GM19099 (cell line): ENCODE measurements around the gene ZEB2.

Source experiments
- POLR2A ChIP-seq: IDR thresholded peaks from 3 replicates; pipeline ENCODE4 v1.6.1; 2011; ENCODE audit warnings: low read depth; ENCODE audit not compliant: insufficient read length; ENCODE audit errors: extremely low read depth

Gene ZEB2

DNA sequence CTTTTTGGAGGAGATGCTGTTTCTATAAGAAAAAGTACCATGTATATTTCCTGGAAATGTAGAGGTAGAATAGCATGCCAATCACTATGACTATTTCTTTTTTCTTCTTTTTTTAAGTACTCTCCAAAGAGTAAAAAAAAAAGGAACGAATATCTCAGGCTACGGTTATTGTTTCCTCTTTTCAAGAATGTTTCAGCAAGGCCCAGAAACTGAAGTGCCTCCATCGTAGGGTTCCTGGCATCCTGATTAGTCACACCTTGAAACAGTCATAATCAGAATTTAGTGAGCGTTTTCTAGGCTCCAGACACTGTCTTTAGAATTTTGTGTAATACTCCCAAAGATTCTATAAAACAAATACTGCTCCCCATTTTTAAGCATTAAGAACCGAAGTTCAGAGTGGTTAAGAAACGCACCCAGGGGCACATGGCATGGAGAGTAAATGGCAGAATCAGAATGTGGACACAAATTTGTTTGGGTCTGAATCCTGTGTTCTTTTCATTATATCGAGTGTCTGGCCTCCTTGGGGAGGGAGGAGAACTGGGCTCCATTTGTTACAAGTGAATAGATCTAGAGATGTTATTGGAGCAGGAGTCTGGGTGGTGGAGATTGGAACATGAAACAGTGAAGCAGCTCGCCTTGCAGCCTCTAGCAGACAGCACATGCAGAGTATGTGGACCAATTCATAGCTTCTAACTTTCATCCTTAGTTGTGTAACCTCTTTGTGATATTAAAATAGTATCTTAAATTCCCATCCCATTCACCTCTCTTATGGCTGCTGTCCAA, 26.7 kb downstream of the ZEB2 start:
- no peak for TF ChIP-seq POLR2A

DNA sequence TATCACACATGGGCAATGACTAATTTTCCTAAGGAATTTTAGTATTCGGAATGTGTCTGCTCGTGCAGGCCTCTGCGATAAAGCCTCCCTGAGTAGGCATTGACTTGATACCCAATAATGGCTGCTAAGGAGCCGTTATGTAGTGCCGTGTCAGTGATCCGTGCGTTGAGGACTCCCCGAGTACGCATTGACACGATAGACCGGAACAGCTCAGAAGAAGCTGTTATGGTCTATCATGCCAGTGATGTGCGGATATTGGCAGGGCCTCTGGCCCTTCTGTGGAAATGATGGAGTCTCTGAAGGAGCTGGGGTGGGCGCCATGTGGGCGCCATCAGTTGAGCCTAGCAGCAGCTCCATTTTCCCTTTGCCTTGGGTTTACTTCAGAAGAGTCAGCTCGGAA, 29.1 kb downstream of the ZEB2 start:
- no peak for TF ChIP-seq POLR2A

DNA sequence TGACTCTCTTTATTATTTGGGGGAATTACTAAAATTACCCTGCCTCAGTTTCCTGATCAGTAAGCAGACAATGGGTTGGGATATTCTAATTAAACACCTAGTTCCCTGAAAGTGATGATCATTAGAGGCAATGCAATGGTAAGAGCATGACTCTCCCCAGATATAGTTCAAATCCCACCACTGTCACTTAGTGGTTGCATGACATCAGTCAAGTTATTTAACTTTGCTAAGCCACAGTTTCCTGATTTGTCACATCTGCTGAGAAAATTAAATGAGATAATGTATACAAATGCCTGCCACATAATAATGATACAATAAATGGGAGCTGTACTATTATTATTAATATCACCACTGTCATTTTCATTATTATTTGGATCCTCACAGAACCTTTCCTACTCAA, 29.9 kb downstream of the ZEB2 start:
- TF ChIP-seq POLR2A, result no peak

DNA sequence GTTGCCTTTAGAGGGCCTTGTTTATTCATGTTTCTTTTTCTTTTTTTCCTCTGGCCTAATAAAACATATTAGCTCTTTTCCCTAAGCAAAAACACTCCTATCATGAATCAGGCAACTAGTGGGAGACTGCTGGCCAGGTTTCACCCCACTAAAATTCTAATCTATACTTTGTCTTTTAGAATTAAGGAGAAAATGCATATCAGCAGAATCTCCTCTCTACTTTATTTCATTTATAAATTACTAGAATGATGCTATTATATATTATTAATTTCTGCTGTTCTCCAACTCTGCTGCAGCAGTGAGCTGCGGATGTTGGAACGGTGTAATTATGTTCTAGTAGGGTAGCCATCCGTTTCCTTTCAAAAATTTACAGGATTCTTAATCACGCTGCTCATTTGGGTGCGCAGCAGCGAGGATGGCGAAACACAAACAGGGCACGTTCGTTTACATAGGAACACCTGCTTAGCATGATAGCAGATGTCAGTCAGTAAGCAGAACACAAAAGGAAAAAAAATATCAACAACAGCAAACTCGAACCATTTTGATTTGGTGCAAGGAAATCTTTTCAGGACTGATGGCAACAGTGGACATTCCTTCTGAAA, 30.5 kb downstream of the ZEB2 start:
- no peak for TF ChIP-seq POLR2A

DNA sequence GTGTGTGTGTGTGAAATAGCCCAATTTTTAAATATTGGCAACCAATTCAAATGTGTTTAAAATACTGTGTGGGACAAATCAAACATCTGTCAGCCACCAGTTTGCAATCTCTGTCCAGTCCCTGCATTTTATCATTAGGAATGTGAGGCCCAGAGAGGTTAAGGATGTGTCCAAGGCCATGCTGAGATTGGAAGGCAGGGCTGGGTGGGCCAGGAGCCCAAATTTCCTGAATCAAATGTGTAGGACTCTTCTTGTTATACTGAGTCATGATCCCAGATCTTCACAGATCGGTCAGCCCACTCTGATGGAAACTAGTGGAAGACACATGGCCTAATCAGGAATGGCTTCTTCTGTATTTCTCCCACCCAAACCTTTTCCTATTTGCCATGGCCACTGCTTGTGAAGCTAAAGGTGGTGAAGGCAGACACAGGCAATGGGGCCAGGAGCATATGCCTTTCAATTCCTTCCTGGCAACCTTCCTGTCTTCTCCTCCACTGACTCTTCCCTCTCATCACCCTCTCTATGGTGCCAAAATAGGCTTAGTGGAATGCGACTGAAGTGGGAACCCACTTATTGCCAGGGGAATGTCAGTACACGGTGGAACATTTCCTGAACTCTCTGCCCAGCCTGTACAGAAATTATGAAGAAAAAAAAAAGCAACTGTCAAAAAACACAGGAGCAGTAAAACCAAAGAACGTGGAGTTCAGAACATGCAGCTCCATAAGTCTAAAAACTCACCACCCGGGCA, 35.5 kb downstream of the ZEB2 start:
- no peak for TF ChIP-seq POLR2A

DNA sequence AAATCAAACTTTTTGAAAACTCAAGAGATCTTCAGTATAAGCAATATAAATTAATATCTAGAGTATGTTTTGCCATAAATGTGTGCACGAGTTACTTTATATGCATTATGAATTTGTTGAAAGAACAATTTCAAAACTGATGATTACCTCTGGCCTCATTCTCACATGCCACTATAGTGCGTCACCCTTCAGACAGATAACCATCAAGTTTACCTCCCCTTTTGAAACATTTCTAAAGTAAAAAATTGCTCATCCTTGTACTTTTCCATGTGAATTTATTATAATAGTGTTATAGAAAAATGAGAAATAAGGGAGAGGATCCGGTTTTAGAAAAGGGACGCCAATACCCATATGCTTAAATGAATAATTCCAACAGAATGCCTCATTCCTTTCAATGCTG, 38.3 kb downstream of the ZEB2 start:
- TF ChIP-seq POLR2A, result no peak

DNA sequence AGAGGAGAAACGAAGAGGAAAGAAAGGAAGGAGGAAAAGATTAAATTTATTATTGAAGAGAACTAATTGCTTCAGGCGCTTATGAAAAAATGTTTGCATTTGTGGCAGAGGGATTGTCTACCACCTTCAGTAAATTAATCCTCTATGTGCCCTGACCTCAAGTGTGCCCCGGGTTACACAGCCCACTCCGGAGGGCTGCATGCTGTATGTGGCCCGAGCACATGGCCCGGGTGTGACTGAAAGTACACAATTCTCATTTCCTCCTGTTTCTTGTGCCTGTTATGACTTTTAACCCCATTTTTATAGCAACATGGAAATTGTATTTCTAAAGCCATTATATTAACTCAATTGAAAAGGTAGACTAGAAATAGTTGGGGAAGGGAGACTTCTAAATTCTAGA, 38.8 kb downstream of the ZEB2 start:
- no peak for TF ChIP-seq POLR2A

DNA sequence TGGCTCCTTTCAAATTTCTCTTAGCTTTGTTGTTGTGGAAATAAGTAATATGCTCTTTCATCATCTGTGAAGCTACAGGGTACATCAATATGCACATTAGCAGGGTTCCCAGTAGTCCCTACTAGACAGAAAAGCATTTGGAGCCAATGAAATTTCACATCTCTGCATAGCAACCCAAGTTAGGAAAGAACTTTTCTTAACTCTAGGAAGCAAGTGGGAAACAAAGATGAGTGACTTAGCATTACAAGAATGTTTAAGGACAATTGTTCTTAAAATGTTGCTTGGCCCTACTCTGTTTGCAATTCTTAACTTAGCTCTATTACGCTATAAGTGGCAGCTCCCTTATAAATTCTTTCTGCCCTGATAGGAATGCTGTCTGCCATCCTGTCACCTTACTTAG, 39.6 kb downstream of the ZEB2 start:
- no peak for TF ChIP-seq POLR2A

DNA sequence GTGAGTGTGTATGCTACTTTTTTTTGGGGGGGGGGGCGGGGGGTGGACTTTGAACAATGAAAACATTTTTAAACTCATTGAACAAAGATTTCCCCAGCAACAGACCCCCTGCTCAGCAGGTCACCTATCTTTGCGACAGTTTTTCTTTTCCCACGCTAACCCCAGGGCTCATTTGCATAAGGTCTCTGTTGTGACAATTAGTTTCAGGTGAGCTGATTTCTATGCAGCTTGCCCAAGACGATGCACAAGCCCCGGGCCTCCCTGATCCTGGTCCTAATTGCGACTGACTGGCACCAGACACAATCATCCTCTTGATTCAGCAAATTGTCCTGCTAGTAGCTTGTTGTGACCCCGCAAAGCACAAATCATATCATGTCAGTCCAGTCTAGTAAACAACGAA, 40.3 kb downstream of the ZEB2 start:
- TF ChIP-seq POLR2A, result no peak

DNA sequence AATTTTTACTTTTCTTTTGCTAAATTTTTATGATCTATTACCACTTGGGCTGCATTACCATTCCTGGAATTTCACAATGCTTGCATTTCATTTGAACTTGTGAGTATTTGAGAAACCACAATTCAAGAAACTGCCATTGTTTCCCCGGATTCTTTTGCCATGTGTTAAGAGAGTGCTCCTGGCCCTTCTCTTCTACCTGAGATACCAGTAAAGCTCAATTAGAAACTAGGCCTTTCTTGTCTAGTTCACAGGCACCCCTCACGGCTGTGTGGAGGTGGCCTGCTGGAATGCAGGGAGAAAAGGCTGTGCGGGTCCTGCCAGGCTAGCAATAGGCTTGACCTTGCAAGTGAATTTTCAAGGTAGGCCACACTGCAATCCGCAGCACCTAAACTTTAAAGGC, 40.8 kb downstream of the ZEB2 start:
- TF ChIP-seq POLR2A, result no peak

DNA sequence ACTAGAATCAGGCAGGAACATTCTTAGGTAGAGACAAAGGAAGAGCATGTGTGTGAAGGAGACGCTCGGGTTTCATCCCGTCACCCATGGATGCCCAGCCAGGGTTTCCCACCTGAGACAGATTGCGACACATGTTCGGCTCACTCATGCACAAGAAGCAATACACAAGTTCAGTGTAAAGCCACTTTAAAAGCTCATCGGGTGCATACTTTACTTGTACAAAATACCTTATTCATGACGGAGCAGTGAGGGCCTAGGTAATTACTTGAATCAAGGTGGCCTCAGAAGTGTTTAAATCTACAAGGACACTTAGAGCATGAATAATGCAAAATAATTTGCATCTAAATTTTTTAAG, 42.0 kb downstream of the ZEB2 start:
- no peak for TF ChIP-seq POLR2A

DNA sequence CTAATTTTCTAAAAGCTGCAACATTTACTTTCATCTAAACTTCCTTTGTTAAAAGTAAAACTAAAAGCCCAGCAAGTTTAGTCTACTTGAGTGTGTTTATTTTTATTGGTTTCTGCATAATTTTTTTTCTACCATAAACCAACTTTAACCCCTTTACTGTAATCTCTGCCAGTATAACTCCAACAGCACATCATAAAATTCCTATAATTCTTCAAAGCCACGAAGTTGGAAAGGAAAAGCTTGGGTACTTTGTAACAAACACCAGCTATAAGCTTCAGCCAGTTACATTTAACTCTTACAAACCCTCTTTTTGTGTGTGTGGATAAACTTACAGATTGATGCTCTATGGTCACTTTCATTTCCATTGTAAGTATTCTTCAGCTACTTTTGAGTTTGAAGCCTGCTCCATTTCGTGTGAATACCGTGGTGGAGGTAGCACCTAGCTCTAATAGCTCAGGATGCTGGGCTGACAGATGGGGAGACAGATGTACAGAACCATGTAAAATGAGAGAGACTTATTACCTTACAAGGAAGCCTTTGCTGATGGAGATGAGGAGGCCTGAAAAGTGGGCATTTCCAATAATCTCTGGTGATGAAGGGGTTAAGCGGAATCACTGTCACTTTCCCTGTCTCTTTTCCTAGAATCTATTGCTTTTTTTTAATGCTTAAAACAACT, 42.5 kb downstream of the ZEB2 start:
- no peak for TF ChIP-seq POLR2A

DNA sequence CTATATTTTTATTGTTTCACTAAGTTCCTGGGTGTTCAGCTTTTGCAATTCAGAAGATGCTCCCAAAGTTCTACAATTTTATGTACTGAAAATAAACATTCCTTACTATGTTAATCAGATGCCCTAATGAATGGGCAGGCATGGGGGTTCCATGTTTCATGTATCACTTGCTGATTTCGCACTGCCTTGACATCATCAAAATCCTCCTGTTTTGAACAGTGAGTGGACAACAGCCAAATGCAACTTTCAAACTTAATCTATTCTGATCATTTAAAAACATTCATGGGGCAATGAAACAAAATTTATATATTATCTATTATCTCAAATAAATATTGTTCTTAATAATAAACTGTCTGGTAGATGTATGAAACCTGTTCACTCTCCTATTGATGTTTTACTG, 43.2 kb downstream of the ZEB2 start:
- no peak for TF ChIP-seq POLR2A

DNA sequence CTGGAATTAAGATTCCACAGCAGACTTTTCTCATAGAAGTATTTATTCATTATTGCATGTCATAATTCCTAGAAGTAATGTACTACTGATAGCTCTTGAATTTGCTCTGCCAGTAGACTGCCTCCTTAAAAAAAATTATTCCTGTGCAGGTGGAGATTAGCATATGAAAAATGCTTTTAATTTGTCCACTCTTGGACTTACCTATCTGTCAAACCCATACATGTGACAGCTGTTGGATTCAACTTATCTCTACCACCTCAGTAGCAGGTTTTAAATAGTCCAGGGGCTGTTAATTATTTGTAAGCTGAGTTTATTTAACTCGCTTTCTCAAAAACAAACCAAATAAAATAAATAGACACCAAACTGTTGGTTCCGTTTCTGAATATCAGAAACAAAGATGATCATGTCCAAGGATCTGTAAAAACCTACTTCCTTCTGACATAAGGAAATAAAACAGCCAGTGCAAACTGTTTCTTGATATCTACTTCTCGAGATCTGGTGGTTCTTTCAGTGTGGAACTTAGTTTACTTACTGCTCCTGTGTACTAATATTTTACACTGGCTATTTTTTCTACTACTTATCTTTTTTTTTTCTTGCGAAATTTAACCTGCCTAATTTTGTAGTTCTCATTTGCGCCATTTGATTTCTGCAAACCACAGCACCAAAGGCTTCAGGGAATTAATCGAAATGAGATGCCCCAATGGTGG, 44.2 kb downstream of the ZEB2 start:
- TF ChIP-seq POLR2A, result no peak

DNA sequence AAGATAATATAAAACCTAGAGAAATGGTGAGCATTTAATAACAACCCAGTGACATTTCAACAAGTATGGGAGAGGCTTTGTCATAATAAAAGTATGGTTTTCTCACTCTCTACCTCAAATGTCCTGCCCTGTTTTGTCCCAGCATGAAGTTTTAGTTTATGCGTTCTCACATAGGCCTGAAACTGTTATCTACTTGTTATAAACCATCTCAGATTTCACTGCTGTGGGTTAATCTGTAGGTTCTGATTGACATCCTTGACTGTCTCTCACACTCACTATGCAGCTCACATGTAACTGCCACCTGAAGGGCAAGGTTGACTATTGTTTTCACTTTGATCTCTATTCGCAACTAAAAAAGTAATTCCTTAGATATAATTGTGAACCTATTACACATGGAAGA, 44.9 kb downstream of the ZEB2 start:
- no peak for TF ChIP-seq POLR2A
